NCI-H1436 treated with DMSO at 0.1 percent for 48 hours (cell line): Measurements from ENCODE around the gene LMNTD2.
"Not testable (repeated sequence)": the region's sequence is repeated elsewhere in the genome, so short reads cannot be mapped to it uniquely, and the experiment has no call there.

Experiments
- DNase-seq: peaks from one replicate; lab custom pipeline; 2025; lab: John Stamatoyannopoulos, UW

Gene LMNTD2

GRCh38 chr11:587546-587945 lies 27.0 kb upstream of the LMNTD2 start:
- DNase-seq = no peak

DNA sequence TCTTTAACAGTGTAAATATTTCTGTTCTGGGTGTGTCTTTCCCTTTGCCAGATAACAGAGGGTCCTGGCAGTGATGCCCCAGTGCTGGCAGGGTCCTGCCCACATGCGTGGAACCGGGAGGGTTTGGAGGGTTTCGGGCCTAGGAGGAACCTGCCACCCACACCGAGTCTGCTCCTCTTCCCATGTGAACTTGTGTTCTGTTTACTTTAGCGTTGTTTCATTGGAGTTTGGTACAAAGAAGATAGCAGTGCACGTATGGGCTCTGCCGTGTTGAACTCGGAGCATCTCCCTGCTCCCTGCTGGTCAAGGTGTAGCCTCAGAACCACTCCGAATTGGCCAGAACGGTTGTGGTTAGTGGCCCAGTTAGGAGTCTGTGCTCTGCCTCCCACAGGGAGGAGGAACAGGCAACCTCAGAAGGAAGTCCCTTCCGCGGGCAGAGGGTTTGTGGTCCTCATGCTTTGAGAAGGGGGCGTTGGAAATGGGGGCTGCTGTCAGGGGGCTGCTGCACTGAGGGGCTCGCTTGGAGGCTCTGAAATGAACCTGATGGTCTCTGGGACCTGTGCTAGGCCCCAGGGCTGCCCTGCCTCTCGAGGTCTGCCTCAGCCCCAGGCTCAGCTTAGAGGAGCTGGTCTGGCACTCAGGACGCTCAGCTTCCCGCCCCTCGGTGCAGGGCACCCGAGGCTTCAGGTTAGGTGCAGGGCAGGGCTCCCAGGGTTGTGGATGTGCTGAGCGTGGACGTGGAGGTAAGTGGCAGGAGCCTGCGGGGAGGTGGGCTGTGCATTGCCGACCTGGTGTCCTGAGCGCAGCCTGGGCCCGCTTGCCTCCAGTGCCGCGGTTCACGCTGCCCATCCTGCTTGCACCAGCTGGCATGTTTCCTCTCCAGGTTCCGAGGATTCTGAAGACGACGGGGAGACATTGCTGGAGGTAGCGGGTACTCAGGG lies 26.1 kb upstream of the LMNTD2 start:
- DNase-seq = no peak

- no peak for DNase-seq
Measured at GRCh38 chr11:584287-584686, 23.7 kb upstream of the LMNTD2 start.

DNA sequence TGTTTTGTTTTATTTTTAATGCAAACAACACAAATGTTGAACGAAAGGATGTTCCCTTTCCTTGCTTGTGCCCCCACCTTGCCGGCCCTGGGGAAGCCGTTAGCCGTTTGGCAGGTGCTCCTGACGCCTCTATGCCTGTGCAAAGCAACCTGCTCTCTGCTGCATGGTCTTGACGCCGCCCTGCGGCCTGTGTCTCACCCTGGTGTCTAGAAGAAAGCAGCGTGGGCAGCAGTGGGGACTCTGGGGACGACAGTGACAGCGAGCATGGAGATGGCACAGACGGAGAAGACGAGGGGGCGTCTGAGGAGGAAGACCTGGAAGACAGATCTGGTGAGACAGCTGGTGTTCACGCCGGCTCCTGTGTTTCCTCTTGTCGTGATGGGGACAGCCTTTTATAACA lies 21.2 kb upstream of the LMNTD2 start:
- DNase-seq = no peak

DNA sequence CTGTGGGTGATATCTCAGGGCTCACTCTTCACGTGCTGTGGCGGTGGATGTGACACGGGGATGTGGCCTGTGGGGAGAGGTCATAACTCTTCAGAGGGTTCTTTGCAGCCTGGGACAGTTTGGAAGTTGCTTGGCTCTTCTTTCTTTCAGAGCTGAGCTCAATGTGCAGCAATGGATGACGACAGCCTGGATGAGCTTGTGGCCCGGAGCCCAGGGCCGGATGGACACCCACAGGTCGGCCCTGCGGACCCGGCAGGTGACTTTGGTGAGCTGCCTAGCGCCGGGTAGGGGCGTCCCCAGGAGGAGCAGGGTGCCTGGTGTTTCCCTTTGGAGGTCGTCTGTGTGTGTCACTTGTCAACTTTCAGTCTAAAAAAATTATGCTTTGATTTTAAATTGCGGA lies 20.8 kb upstream of the LMNTD2 start:
- DNase-seq = no peak

GRCh38 chr11:579830-580601 lies 19.5 kb upstream of the LMNTD2 start:
- DNase-seq = no peak

GRCh38 chr11:578276-579035 lies 17.9 kb upstream of the LMNTD2 start:
- no peak for DNase-seq

DNA sequence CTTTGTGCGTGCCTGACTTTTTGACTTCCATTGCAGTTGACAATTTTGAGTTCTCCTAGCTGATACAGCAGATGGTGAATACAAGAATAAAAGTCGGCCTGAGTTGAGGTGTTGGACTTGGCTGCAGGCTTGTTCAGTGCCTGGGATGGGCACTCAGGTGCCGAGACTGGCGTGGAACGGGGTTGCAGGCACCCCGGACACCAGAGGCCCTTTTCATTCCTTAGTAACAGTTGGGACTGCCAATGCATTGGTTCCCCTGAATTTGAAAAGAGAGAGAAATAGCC lies 17.0 kb upstream of the LMNTD2 start:
- no peak for DNase-seq

DNA sequence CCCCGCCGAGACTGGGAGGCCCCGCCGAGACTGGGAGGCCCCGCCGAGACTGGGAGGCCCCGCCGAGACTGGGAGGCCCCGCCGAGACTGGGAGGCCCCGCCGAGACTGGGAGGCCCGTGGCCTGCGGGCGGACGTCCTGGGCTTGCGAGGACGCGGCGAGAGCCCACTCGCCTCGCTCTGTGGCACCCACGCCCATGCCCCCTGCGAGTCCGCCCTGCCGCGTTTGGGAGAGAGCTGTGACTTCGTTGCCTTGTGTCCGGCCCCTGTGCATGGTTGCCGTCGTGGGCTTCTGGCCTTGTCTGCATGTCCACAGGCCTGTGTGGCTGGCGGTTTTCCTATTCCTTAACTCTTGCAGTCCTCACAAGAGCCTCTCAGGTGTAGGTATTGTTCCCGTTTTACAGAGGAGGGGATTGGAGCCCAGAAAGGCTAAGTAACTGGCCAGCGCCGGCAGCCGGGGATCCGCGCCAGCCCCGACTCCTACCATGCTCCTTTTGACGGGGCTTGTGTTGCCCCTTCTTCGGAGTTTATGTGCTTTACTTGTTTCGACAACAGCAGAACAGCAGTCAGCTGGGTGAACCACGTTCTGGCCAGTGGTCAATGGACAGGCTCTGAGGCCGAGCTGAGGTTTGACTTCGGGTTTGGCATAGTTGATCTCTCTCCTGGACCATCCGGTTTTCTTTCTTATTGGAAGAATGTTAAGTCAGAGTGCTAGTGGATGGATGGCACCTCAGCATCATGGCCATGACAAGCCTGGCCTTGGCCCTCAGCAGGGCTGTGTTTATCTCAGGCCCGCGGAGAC lies 16.5 kb upstream of the LMNTD2 start:
- no peak for DNase-seq

DNA sequence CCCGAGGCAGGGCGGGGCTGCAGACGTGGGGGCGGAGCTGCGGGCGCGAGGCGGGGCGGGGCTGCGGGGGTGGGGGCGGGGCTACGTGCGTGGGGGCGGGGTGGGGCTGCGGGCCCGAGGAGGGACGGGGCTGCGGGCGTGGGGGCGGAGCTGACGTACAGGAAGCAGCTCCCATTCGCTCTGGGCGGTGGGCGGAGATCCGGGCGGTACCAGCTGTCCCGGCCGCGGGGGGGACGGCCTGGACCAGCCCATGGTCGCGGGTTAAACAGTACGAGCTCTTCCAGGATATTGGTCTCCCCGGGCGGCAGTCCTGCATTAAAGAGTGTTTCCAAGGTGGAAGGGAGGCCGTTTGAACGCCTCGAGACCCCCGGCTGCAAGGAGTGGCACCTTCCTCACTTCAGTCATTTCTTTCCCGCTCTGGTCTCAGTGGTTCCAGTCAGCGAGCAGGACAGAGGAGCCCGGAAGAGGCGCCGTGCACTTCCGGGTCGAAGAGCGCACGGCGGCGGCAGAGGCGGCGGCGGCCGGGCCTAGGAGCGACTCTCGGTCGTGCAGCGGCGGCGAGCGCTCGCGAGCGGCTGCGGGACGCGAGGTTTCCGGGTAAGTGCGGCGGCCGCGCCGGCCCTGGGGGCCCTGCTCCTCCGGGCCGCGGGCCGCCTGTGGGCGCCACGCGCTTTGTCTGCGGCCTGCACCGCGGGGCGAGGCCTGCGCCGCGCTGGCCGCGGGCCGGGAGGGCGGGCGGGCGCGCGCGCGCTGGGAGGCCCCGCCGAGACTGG lies 15.6 kb upstream of the LMNTD2 start, which contains the start of gene PHRF1:
PHRF1 (plus strand) TSS at position 475 of the 773 bp plus-strand sequence. CDS start 5,043 bp downstream, outside the sequence.
- peak; percentile 81 for DNase-seq

- no peak for DNase-seq
Measured at GRCh38 chr11:575313-575995, 14.9 kb upstream of the LMNTD2 start.

- DNase-seq = no peak
Measured at GRCh38 chr11:574632-575312, 14.2 kb upstream of the LMNTD2 start.

- DNase-seq = not testable (repeated sequence)
Measured at GRCh38 chr11:574031-574570, 13.6 kb upstream of the LMNTD2 start.

DNA sequence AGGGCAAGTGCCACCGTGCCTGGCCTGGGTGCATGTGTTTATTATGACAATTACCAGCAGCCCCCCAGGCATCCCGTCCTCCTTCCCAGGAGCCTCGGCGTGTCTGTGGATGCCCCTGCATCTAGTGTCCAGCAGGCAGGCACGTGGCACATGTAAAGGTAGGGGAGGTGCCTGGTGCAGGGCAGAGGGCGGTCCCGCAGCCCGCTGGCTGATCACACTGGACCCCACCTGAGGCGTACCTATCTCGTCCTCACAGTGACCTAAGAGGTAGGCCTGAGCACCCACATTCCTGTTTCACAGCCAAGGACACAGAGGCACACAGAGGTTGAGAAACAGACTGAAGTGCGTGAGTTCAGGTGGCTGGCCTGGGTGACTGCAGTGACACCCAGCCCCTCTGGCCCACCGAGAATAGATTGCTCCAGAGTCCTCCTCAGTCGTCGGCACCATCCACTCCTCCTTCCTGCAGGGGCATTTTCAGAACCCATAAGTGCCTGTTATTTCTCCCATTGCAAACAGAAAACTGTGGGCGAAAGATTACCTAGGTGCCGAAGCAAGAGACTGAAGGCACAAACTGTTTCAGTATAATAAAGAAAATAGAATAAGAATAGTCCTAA lies 12.7 kb upstream of the LMNTD2 start:
- DNase-seq = no peak

- no peak for DNase-seq
Measured at GRCh38 chr11:571802-572185, 11.3 kb upstream of the LMNTD2 start.

GRCh38 chr11:569158-569885 lies 8.8 kb upstream of the LMNTD2 start:
- no peak for DNase-seq

DNA sequence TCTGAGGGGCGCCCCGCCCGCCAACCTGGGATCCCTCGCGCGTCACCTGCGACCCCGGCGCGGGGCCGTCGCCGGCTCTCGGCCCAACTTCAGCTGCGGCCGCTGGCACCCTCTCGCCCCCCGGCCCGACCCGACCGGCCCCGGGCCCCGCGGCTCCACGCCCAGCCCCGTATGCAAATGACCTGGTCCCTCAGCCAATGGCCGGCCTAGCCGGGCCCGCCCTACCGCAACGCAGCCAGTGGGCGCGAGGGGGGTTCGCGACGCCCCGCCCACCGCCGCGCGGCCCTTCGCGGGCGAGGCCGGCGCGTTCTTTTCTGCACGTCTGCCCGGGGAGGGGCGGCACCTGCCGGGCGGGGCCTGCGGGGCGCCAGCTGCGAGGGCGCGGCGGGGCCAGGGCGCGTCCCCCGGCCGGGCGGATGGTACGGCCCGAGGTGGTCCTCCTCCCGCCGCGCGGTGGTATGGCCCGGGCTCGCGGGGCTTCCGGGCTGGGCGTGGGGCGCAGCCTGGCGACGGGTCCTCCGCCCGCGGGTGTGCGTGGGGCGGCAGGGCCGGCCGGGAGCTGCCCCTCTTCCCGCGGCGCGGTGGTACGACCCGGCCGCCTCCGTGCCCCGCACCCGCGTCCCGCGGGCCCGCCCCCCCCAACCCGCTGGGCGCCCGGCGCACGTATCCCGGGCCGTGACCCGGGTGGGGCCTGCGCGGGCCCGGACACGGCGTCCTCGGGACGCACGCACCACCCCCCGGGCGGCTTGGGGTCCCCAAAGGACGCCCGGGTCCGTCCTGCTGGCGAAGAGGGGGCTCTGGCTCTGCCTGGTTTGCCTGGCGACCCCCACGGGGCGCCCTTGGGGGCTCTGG lies 8.0 kb upstream of the LMNTD2 start:
- DNase-seq = peak; percentile 73
